Putamen (tissue), 1 donor: ENCODE measurements around the gene SYT7.
"Not testable (repeated sequence)": the region's sequence is repeated elsewhere in the genome, so short reads cannot be mapped to it uniquely, and the experiment has no call there.

ENCODE experiments used
- DNase-seq: peaks from one replicate; pipeline ENCODE4 v3.0.0-alpha.2; 2016; ENCODE audit warnings: low spot score

Gene SYT7

GRCh38 chr11:61479360-61480058 lies 101.4 kb downstream of the SYT7 start:
- not testable (repeated sequence) for DNase-seq

- DNase-seq: no peak
Observed at GRCh38 chr11:61477727-61478148, 103.1 kb downstream of the SYT7 start.

- DNase-seq: no peak
Observed at GRCh38 chr11:61477126-61477525, 103.8 kb downstream of the SYT7 start.

- no peak for DNase-seq
Observed at GRCh38 chr11:61476371-61476770, 104.5 kb downstream of the SYT7 start.

DNA sequence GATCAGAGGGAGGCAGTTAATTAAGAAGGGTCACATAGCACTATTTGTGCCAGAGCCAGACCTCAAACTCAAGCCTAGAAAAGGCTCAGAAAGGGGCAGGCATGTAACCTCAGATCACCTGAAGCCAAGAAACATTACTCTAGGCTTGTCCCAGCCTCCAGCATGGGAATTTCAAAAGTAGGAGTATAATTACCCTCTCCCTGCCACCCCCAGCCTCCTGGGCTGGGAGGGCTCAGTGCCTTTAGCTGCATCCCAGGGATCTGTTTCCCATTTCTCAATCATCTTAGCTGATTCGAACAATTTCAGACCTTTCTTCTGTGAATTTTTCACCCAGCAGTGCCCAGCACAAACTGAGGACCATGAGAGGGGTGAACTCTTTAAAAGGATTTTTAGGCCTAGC lies 105.4 kb downstream of the SYT7 start:
- DNase-seq: peak; percentile 70

GRCh38 chr11:61474013-61474643 lies 106.7 kb downstream of the SYT7 start:
- no peak for DNase-seq

- DNase-seq: peak; percentile 83
Observed at GRCh38 chr11:61473370-61474012, 107.4 kb downstream of the SYT7 start.

DNA sequence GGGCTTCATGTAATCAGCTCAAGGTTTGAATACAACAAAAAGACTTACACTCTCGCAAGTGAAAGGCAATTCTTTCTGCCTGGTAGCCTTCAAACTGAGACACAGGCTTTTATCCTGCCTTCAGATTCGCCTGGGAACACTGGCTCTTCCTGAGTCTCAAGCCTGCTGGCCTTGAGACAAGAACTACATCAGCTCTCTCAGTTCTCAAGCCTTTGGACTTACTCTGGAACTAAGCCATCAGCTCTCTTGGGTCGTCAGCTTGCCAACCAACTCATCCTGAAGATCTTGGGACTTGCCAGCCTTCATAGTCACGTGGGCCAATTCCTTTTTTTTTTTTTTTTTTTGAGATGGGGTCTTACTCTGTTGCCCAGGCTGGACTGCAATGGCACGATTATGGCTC lies 108.0 kb downstream of the SYT7 start:
- DNase-seq: no peak

DNA sequence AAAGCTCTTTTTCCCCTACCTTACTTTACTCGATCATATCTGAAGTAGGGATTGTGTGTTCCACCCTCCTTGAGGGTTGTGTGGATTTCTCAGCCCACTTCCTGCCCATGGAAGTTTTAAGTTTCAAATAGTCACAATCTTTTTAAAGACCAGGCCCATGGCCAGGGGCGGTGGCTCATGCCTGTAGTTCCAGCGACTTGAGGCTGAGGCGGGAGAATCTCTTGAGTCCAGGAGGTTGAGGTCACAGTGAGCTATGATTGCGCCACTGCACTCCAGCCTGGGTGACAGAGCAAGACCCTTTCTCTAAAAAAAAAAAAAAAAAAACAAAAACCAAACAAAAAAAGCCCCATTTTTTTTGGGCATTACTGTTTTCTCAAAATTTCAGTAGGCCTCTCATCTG lies 108.6 kb downstream of the SYT7 start:
- no peak for DNase-seq

GRCh38 chr11:61468002-61468401 lies 112.9 kb downstream of the SYT7 start:
- DNase-seq: no peak

- DNase-seq: not testable (repeated sequence)
Observed at GRCh38 chr11:61467602-61468001, 113.3 kb downstream of the SYT7 start.
